Esophagus squamous epithelium (tissue), 5 donors: Measurements from ENCODE around the gene KIF1C. TPM values are rescaled to one million over a fixed set of nuclear protein-coding genes. Genes with fewer than 3 reads are reported as not detected.
A peak's percentile ranks its signal among the peaks of the same experiment; 100 is the strongest.

Experiments used
- DNase-seq: peaks from one replicate; lab custom pipeline; 2025; lab: John Stamatoyannopoulos, UW
- H3K27ac ChIP-seq, 4 donors: fragments of 200-600 bp; sonication (generic); one replicate each; pipeline ENCODE4 v1.5.1; 2016 to 2019; ENCODE audit warnings: mild to moderate bottlenecking in 1 of 4
- H3K27me3 ChIP-seq, 4 donors: fragments of 200-600 bp; sonication (generic); 1 replicate in 3 of 4; 2 replicates in 1 of 4; pipeline versions ENCODE4 v1.5.1 to v1.6.0; 2017 to 2021; ENCODE audit warnings: antibody characterized with exemption in 1 of 4
- H3K36me3 ChIP-seq, 3 donors: fragments of 200-600 bp; sonication (generic); one replicate each; pipeline ENCODE4 v1.5.1; 2016 to 2019
- H3K4me1 ChIP-seq, 3 donors: fragments of 200-600 bp; sonication (generic); one replicate each; pipeline ENCODE4 v1.5.1; 2017 to 2019
- H3K4me3 ChIP-seq, 4 donors: fragments of 200-600 bp; sonication (generic); 1 replicate in 3 of 4; 2 replicates in 1 of 4; pipeline ENCODE4 v1.5.1; 2016 to 2019; ENCODE audit warnings: mild to moderate bottlenecking in 2 of 4, moderate library complexity in 1 of 4
- H3K9me3 ChIP-seq, 3 donors: fragments of 200-600 bp; sonication (generic); one replicate each; pipeline ENCODE4 v1.5.1; 2016 to 2019
- CTCF ChIP-seq, 6 experiments: fragments of 450-650 bp in 4 of 6; fragments of 200-600 bp in 2 of 6; sonication (generic) in 2 of 6; IDR thresholded peaks; one replicate each; pipeline ENCODE4 v1.5.1; 2016 to 2019; ENCODE audit warnings: antibody characterized with exemption in 6 of 6, mild to moderate bottlenecking in 4 of 6, moderate library complexity in 4 of 6
- POLR2A ChIP-seq, 4 donors: fragments of 450-650 bp; IDR thresholded peaks; one replicate each; pipeline ENCODE4 v1.6.1; 2017; ENCODE audit warnings: antibody characterized with exemption in 4 of 4, mild to moderate bottlenecking in 4 of 4, moderate library complexity in 3 of 4
- WGBS, 2 donors: methylation state at CpG; one replicate each; pipeline ENCODE4 v1.1.5; 2018; 5-methylcytosine and 5-hydroxymethylcytosine counted together
- intact Hi-C: fragments of 100-400 bp; cut with DNase I; formaldehyde crosslinking; loops from one replicate; pipeline ENCODE4 v1.15.0; 2022
- total RNA-seq, 4 donors: library from RNA; depleted of rRNA; stranded (reverse); fragments of >200 nt; gene quantifications; one replicate each; pipeline ENCODE4 v1.1.0, GENCODE V29; 2016
- donor health status: DM: yes; HTN: yes; CAD: no.

KIF1C gene
- total RNA-seq, 4 donors from 2014 or later = 66.9 to 93.3 (median 81.7) TPM

- no peak for DNase-seq
- Histone ChIP-seq H3K4me3 (no peak overlapping the region), H3K27me3 (no peaks in the 10 kb centered on the region), H3K36me3 (peaks cover 5 to 30% (median 5%) of the 10 kb centered on the region in 3 donors), H3K4me1 (peaks cover 21 to 41% (median 25%) of the 10 kb centered on the region in 3 donors), H3K9me3 (no peaks in the 10 kb centered on the region), H3K27ac (peak overlapping the region in 3 of 4 donors; percentile 92 to 98 (median 98))
- 93 to 95% methylated on average over 15 of the region's 15 CpGs for WGBS, 2 donors
- TF ChIP-seq POLR2A (IDR thresholded peaks at IDR 0.05) (no peak), CTCF (IDR thresholded peaks at IDR 0.05) (no peak)
- intact Hi-C loops = no loop called here
These were observed 32.3 kb upstream of the KIF1C start for GRCh38 chr17:4965311-4965986.

GRCh38 chr17:4966844-4967538 lies 30.8 kb upstream of the KIF1C start:
- 0 to 1% methylated on average over 16 to 20 of the region's 42 CpGs for WGBS, 2 donors
- Histone ChIP-seq H3K36me3 (peaks cover 5 to 31% (median 5%) of the 10 kb centered on the region in 3 donors), H3K4me3 (peak overlapping the region; percentile 37 to 84 (median 71)), H3K4me1 (peaks cover 21 to 41% (median 25%) of the 10 kb centered on the region in 3 donors), H3K27me3 (no peaks in the 10 kb centered on the region), H3K27ac (peak overlapping the region; percentile 83 to 99 (median 98)), H3K9me3 (no peaks in the 10 kb centered on the region)
- TF ChIP-seq CTCF (IDR thresholded peaks at IDR 0.05) (no peak), POLR2A (IDR thresholded peaks at IDR 0.05) (peak in 1 of 4 donors; percentile 30)
- DNase-seq = peak; percentile 96
- intact Hi-C loops = no loop called here

- Histone ChIP-seq H3K36me3 (peaks cover 5 to 37% (median 11%) of the 10 kb centered on the region in 3 donors), H3K9me3 (no peaks in the 10 kb centered on the region), H3K27me3 (no peaks in the 10 kb centered on the region), H3K4me1 (peaks cover 21 to 41% (median 25%) of the 10 kb centered on the region in 3 donors), H3K4me3 (peak within 1 kb of the TSS; percentile 37 to 84 (median 71)), H3K27ac (peak within 1 kb of the TSS; percentile 83 to 99 (median 98))
- intact Hi-C loops = no loop called here
- WGBS, 2 donors = 1 to 2% methylated on average over 20 to 30 of the region's 66 CpGs
- TF ChIP-seq CTCF (IDR thresholded peaks at IDR 0.05) (no peak), POLR2A (IDR thresholded peaks at IDR 0.05) (peak in 3 of 4 donors; percentile 9 to 83 (median 44))
- DNase-seq = peak; percentile 88
These were observed 29.9 kb upstream of the KIF1C start, which contains the start of gene SPAG7 for GRCh38 chr17:4967539-4968485. Gene SPAG7, minus strand, starts transcription at chr17:4967817. Its CDS starts 13 bp downstream, at chr17:4967804.

GRCh38 chr17:4968486-4969046 lies 29.2 kb upstream of the KIF1C start:
- H3K36me3 ChIP-seq = peaks cover 5 to 41% (median 17%) of the 10 kb centered on the region in 3 donors
- WGBS, 2 donors = 19 to 22% methylated on average over 13 to 23 of the region's 23 CpGs
- TF ChIP-seq POLR2A (IDR thresholded peaks at IDR 0.05) (no peak), CTCF (IDR thresholded peaks at IDR 0.05) (no peak)
- peak overlapping the region; percentile 37 to 84 (median 71) for H3K4me3 ChIP-seq
- DNase-seq = no peak
- no peaks in the 10 kb centered on the region for H3K9me3 ChIP-seq
- intact Hi-C loops = no loop called here
- peak overlapping the region; percentile 83 to 99 (median 98) for H3K27ac ChIP-seq
- no peaks in the 10 kb centered on the region for H3K27me3 ChIP-seq
- H3K4me1 ChIP-seq = peaks cover 21 to 41% (median 25%) of the 10 kb centered on the region in 3 donors
